Measurements from ENCODE around the gene ACER2. TPM values are rescaled to one million over a fixed set of nuclear protein-coding genes. Genes with fewer than 3 reads are reported as not detected.

ACER2 gene
- polyA plus RNA-seq, 10 donors: 0.99 to 2.3 (median 1.5) TPM

GRCh38 chr9:19484699-19485098 lies 75.9 kb downstream of the ACER2 start:
- no peak for DNase-seq

- peak in 1 of 3 donors; percentile 15 for DNase-seq
These were observed 76.4 kb downstream of the ACER2 start for GRCh38 chr9:19485193-19485592.

GRCh38 chr9:19486803-19487202 lies 78.0 kb downstream of the ACER2 start:
- no peak for DNase-seq

- DNase-seq: no peak
These were observed 79.9 kb downstream of the ACER2 start for GRCh38 chr9:19488721-19489120.

- no peak for DNase-seq
These were observed 81.5 kb downstream of the ACER2 start for GRCh38 chr9:19490269-19490668.

- DNase-seq: no peak
These were observed 82.0 kb downstream of the ACER2 start for GRCh38 chr9:19490828-19491227.

- no peak for DNase-seq
These were observed 84.0 kb downstream of the ACER2 start for GRCh38 chr9:19492775-19493173.

GRCh38 chr9:19493174-19493811 lies 84.5 kb downstream of the ACER2 start:
- peak; percentile 68 to 81 (median 72) for DNase-seq

- peak in 2 of 3 donors; percentile 10 to 18 for DNase-seq
These were observed 85.1 kb downstream of the ACER2 start for GRCh38 chr9:19493876-19494275.

- DNase-seq: no peak
These were observed 86.6 kb downstream of the ACER2 start for GRCh38 chr9:19495186-19496028.

GRCh38 chr9:19496321-19497050 lies 87.7 kb downstream of the ACER2 start:
- no peak for DNase-seq

GRCh38 chr9:19497276-19497675 lies 88.5 kb downstream of the ACER2 start:
- DNase-seq: no peak

- DNase-seq: peak in 1 of 3 donors; percentile 37
These were observed 89.2 kb downstream of the ACER2 start for GRCh38 chr9:19498015-19498414.

Other genes starting within 250 kb of the ACER2 start
- gene DENND4C, start 178.3 kb upstream of the ACER2 start, polyA plus RNA-seq (ENCODE audit: insufficient read length in 10 of 10): 10 to 100 TPM; 19.3 to 35.5 (median 26.4) TPM
- 1,000 to 10,000 TPM; 2,879 to 3,885 (median 3,663) TPM for gene RPS6, start 28.8 kb upstream of the ACER2 start, polyA plus RNA-seq (ENCODE audit: insufficient read length in 10 of 10)